NB4 (cell line): Measurements from ENCODE around the gene DIP2C.

Experiments used
- MAX ChIP-seq: IDR thresholded peaks from 2 replicates; pipeline ENCODE4 v1.6.1; 2011; ENCODE audit warnings: low read depth, low read length
- POLR2A ChIP-seq: IDR thresholded peaks from 2 replicates; pipeline ENCODE4 v1.6.1; 2011; ENCODE audit warnings: mild to moderate bottlenecking; ENCODE audit not compliant: insufficient read length; ENCODE audit errors: extremely low read depth
- TF ChIP-seq, protein P1 (sequence below): IDR thresholded peaks from one replicate; pipeline ENCODE4 v1.5.1; 2012; ENCODE audit warnings: low read depth, low read length

DNA sequence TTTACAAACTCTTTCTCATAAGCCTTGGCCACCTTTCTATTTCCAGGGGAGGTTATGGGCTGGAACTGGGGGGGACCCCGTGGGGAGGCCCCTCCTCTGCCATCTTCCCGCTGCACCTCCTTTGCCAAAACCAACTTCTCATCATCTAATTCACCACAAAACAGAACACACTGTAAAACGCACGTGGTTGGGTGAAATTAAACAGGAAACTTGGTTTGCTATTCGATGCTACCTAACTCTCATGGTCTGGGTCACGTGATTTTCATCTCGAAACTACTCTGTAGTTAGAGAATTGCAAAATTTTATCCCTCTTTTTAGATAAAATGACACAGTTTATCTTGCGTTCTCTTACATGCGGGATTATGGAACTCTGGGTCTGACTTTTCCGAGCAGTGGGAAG, 312.2 kb downstream of the DIP2C start:
- no peak for TF ChIP-seq POLR2A
- TF ChIP-seq, protein P1, sequence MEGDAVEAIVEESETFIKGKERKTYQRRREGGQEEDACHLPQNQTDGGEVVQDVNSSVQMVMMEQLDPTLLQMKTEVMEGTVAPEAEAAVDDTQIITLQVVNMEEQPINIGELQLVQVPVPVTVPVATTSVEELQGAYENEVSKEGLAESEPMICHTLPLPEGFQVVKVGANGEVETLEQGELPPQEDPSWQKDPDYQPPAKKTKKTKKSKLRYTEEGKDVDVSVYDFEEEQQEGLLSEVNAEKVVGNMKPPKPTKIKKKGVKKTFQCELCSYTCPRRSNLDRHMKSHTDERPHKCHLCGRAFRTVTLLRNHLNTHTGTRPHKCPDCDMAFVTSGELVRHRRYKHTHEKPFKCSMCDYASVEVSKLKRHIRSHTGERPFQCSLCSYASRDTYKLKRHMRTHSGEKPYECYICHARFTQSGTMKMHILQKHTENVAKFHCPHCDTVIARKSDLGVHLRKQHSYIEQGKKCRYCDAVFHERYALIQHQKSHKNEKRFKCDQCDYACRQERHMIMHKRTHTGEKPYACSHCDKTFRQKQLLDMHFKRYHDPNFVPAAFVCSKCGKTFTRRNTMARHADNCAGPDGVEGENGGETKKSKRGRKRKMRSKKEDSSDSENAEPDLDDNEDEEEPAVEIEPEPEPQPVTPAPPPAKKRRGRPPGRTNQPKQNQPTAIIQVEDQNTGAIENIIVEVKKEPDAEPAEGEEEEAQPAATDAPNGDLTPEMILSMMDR, result no peak
- peak; percentile 79 for TF ChIP-seq MAX
